Upper lobe of left lung (tissue), 6 donors: ENCODE results near the gene SCUBE1. TPM values are rescaled to one million over a fixed set of nuclear protein-coding genes. Genes with fewer than 3 reads are reported as not detected.
A peak's percentile ranks its signal among the peaks of the same experiment; 100 is the strongest.

Experiments used
- ATAC-seq, 2 donors: fragments of 200-7000 bp; cut with Tn5 transposase; one replicate each; pipeline ENCODE4 v1.9.1; 2022; ENCODE audit warnings: mild to moderate bottlenecking in 2 of 2, moderate library complexity in 2 of 2; ENCODE audit not compliant: low FRiP score in 2 of 2
- DNase-seq, 2 donors: peaks; one replicate each; pipeline ENCODE4 v3.0.0-alpha.2; 2019 to 2020
- H3K27ac ChIP-seq, 4 donors: fragments of 200-600 bp; sonication (generic); one replicate each; pipeline ENCODE4 v1.5.1; 2016 to 2019
- H3K27me3 ChIP-seq, 4 donors: fragments of 200-600 bp; sonication (generic); one replicate each; pipeline ENCODE4 v1.5.1; 2017 to 2019
- H3K36me3 ChIP-seq, 4 donors: fragments of 200-600 bp; sonication (generic); one replicate each; pipeline ENCODE4 v1.5.1; 2016 to 2019
- H3K4me1 ChIP-seq, 4 donors: fragments of 200-600 bp; sonication (generic); one replicate each; pipeline ENCODE4 v1.5.1; 2018 to 2019
- H3K4me3 ChIP-seq, 4 donors: fragments of 200-600 bp; sonication (generic); one replicate each; pipeline ENCODE4 v1.5.1; 2017 to 2019; ENCODE audit warnings: mild to moderate bottlenecking in 2 of 4, moderate library complexity in 1 of 4
- H3K9me3 ChIP-seq, 4 donors: fragments of 200-600 bp; sonication (generic); one replicate each; pipeline ENCODE4 v1.5.1; 2018 to 2019
- EP300 ChIP-seq, 4 donors: sonication (generic); formaldehyde crosslinking; IDR thresholded peaks; one replicate each; pipeline ENCODE4 v1.5.1; 2017; ENCODE audit warnings: antibody characterized with exemption in 4 of 4, control low read depth in 2 of 4
- POLR2A ChIP-seq, 4 donors: fragments of 450-650 bp; IDR thresholded peaks; one replicate each; pipeline ENCODE4 v1.5.1; 2016 to 2017; ENCODE audit warnings: antibody characterized with exemption in 4 of 4, mild to moderate bottlenecking in 2 of 4
- POLR2AphosphoS5 ChIP-seq, 2 donors: sonication (generic); formaldehyde crosslinking; IDR thresholded peaks; one replicate each; pipeline ENCODE4 v1.5.1; 2017; ENCODE audit warnings: antibody characterized with exemption in 2 of 2
- WGBS, 2 donors: methylation state at CpG; one replicate each; pipeline ENCODE4 v1.1.5; 2017 to 2018; 5-methylcytosine and 5-hydroxymethylcytosine counted together
- total RNA-seq, 6 donors: library from RNA; depleted of rRNA in 4 of 6; stranded (reverse); fragments of >200 nt in 4 of 6; gene quantifications; one replicate each; pipeline versions ENCODE4 v1.1.0 to v1.2.1, GENCODE V29; 2016 to 2021
- TF ChIP-seq, protein P1 (sequence below), 6 experiments: fragments of 450-650 bp in 4 of 6; fragments of 200-600 bp in 2 of 6; sonication (generic) in 2 of 6; IDR thresholded peaks; one replicate each; pipeline ENCODE4 v1.5.1; 2016 to 2019; ENCODE audit warnings: antibody characterized with exemption in 6 of 6
- donor health status: DM: no; HTN: no; CAD: no; lungs with moderate emphysema.
- donor health status: DM: no; HTN: yes; CAD: no; lungs with severe emphysema.

Gene SCUBE1
- total RNA-seq, 6 donors from 2014 or later = 9.7 to 55.9 (median 20.8) TPM

DNA sequence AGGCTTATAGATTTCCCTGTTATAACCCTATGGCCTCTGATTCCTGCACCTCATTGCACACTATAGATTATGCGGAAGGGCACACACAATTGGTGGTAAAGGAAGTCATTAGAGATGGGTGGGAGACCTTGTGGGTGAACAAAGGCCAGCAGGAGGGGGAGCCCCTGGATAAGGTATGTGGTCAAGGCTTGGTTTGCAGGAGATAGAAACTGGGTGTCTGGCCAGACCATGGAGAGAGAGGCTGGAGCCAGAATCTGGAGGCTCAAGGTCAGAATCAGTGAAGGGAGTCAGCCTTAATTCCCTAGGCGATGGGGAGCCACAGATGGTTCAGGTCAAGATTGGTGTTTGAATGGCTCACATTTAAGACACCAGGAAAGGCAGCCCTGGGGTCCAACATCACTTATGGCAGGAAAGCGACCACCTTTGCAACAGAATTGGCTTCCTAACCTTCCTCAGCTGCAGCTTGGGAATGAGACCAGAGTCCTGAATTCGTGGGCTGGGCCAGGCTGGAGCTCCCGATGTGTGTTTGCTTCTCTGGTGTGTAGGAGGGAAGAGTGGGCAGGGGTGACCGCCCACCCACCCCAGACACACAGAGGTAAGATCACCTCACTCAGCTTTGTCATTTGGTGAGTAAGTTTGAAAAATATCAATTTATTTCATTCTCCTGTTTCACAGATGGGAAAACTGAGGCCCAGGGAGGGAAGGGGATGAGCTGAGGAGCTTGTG lies 22.7 kb upstream of the SCUBE1 start:
- DNase-seq (no peak), ATAC-seq (no peak)
- Histone ChIP-seq H3K4me1 (no peaks in the 10 kb centered on the region), H3K9me3 (no peaks in the 10 kb centered on the region), H3K27ac (no peak overlapping the region), H3K27me3 (peaks cover 0 to 2% (median 0%) of the 10 kb centered on the region in 4 donors), H3K36me3 (no peaks in the 10 kb centered on the region), H3K4me3 (no peak overlapping the region)
- 84 to 91% methylated on average over 6 of the region's 6 CpGs for WGBS, 2 donors
- TF ChIP-seq EP300 (IDR thresholded peaks at IDR 0.05) = no peak
- TF ChIP-seq POLR2AphosphoS5 (IDR thresholded peaks at IDR 0.05) = no peak
- TF ChIP-seq POLR2A (IDR thresholded peaks at IDR 0.05) = no peak
- TF ChIP-seq, protein P1, sequence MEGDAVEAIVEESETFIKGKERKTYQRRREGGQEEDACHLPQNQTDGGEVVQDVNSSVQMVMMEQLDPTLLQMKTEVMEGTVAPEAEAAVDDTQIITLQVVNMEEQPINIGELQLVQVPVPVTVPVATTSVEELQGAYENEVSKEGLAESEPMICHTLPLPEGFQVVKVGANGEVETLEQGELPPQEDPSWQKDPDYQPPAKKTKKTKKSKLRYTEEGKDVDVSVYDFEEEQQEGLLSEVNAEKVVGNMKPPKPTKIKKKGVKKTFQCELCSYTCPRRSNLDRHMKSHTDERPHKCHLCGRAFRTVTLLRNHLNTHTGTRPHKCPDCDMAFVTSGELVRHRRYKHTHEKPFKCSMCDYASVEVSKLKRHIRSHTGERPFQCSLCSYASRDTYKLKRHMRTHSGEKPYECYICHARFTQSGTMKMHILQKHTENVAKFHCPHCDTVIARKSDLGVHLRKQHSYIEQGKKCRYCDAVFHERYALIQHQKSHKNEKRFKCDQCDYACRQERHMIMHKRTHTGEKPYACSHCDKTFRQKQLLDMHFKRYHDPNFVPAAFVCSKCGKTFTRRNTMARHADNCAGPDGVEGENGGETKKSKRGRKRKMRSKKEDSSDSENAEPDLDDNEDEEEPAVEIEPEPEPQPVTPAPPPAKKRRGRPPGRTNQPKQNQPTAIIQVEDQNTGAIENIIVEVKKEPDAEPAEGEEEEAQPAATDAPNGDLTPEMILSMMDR (IDR thresholded peaks at IDR 0.05) = no peak

DNA sequence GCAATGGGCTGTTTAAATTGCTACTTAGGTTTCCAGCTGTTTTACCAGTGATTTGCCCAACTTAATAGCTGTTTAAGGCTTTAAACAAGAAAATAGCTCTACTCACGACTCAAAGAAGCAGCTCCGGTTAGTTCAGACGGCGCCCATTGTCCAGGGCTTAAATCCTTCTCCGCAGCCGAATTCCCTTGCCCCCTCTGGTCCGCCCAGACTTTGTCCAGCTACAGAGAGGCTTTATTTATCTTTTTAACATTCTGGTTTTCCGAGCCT lies 20.9 kb upstream of the SCUBE1 start:
- no peak for ATAC-seq
- Histone ChIP-seq H3K27ac (no peak overlapping the region), H3K4me3 (no peak overlapping the region), H3K36me3 (no peaks in the 10 kb centered on the region), H3K27me3 (no peaks in the 10 kb centered on the region), H3K4me1 (no peaks in the 10 kb centered on the region), H3K9me3 (no peaks in the 10 kb centered on the region)
- TF ChIP-seq POLR2A (IDR thresholded peaks at IDR 0.05) (no peak), POLR2AphosphoS5 (IDR thresholded peaks at IDR 0.05) (no peak), EP300 (IDR thresholded peaks at IDR 0.05) (no peak)
- TF ChIP-seq, protein P1 (IDR thresholded peaks at IDR 0.05) = no peak
- DNase-seq = no peak
- WGBS, 2 donors = 83 to 87% methylated on average over 8 of the region's 8 CpGs

DNA sequence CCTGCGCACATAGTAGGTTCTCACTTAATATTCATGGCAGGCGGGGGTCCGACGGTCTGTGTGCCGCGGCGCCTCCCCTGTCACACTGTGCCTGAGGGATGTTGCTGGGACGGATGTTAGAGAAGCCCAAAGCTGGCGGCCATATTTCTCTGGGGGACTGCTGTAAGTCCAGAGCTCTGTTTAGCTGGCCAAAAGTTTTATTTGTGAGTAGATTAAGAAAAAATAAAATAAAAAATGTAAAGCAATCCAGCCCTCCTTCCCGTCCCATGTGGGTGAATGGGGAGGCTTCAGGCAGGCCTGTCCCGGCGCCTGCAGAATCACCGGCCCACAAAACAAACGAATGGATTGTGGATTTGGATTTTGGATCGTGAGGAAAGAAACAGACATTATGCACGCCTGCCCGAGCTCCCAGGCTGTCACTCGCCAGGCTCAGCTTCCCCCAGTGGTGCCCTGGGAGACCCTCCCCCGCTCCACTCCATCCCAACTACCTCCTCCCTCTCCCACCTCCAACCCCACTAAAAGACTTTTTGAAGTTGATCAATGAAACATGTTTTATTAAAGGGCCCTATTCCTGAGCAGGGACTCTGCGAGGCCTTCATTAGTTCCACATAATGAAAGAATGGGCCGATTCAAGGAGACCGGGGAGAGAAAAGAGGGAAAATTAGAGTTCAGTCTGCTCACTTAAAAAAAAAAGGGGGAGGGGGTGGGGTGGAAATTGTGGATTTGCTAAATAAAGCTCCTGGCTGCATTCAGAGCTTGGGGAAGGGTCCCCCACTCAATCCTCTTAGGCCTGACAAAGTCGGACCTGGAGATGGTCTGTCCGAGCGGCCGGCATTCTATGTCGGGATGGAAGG lies 20.4 kb upstream of the SCUBE1 start:
- ATAC-seq (no peak), DNase-seq (peak in 1 of 2 donors; percentile 49)
- TF ChIP-seq POLR2A (IDR thresholded peaks at IDR 0.05) (no peak), POLR2AphosphoS5 (IDR thresholded peaks at IDR 0.05) (no peak), EP300 (IDR thresholded peaks at IDR 0.05) (no peak)
- TF ChIP-seq, protein P1 (IDR thresholded peaks at IDR 0.05) = no peak
- no peaks in the 10 kb centered on the region for H3K27me3 ChIP-seq
- no peak overlapping the region for H3K27ac ChIP-seq
- no peaks in the 10 kb centered on the region for H3K9me3 ChIP-seq
- H3K4me3 ChIP-seq = no peak overlapping the region
- WGBS, 2 donors = 90 to 91% methylated on average over 27 of the region's 27 CpGs
- H3K36me3 ChIP-seq = no peaks in the 10 kb centered on the region
- H3K4me1 ChIP-seq = no peaks in the 10 kb centered on the region

DNA sequence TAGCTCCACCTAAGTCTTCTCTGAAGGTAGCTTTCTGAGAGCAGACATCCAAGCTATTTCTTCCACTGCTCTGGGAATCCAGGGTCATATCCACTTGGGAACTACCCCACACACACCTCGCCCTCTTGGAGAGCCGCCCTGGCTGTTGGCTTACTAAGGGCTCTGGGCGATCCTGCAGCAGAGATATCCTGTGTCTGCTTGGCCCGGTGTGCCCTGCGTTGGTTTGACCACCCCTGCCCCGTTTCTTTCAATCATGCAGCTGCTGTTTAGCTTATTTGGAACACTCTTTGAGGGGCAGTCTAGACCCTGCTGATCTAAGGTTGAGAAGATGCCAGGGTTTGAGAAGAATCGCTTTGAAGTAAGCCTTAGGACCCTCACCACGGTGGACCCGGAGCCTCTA lies 17.4 kb upstream of the SCUBE1 start:
- no peaks in the 10 kb centered on the region for H3K9me3 ChIP-seq
- H3K36me3 ChIP-seq = no peaks in the 10 kb centered on the region
- 89 to 92% methylated on average over 9 of the region's 9 CpGs for WGBS, 2 donors

More for the DNA sequence above, 17.4 kb upstream of the SCUBE1 start:
- Histone ChIP-seq H3K27me3 (no peaks in the 10 kb centered on the region), H3K27ac (no peak overlapping the region), H3K4me1 (no peaks in the 10 kb centered on the region), H3K4me3 (no peak overlapping the region)
- ATAC-seq = no peak
- TF ChIP-seq POLR2A (IDR thresholded peaks at IDR 0.05) (no peak), EP300 (IDR thresholded peaks at IDR 0.05) (no peak), POLR2AphosphoS5 (IDR thresholded peaks at IDR 0.05) (no peak)
- TF ChIP-seq, protein P1 (IDR thresholded peaks at IDR 0.05) = no peak
- no peak for DNase-seq
